NCI-H526 treated with DMSO at 0.1 percent for 48 hours (cell line): ENCODE measurements around the gene PECR.
A peak's percentile ranks its signal among the peaks of the same experiment; 100 is the strongest.
"Not testable (repeated sequence)": the region's sequence is repeated elsewhere in the genome, so short reads cannot be mapped to it uniquely, and the experiment has no call there.

Experiments
- DNase-seq: peaks from one replicate; lab custom pipeline; 2025; lab: John Stamatoyannopoulos, UW

Gene PECR

DNA sequence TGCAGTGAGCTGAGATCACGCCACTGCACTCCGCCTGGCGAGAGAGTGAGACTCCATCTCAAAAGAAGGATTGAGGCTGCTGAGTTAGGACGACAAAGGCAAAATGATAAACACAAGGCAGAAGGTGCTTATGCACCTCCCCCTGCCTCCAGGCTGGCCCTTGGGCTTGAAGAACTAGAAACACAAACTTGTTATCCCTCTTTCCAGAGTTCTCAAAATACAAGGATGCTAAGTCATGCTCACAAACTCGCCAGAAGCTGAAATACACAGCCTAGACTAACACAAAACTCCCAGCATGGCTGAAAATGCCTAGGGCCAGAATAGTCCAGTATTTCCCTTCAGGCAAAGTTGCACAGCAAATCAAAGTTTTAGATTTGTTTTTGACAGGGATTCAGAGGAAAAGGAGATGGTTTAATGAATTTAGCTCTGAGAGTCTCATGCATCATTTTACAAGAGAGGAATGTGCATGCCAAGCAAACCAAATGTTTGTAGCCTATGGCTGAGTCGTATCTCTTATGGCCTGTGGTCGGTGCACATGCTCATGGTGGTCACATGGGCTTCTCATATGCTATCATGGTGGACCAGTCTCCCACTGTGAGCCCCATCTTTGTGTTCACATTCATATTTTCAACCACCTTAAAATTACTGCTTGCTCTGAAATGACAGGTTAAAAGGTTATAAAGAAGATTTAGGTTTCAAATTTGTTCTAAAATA is 52.0 kb downstream of the PECR start:
- DNase-seq: no peak

DNA sequence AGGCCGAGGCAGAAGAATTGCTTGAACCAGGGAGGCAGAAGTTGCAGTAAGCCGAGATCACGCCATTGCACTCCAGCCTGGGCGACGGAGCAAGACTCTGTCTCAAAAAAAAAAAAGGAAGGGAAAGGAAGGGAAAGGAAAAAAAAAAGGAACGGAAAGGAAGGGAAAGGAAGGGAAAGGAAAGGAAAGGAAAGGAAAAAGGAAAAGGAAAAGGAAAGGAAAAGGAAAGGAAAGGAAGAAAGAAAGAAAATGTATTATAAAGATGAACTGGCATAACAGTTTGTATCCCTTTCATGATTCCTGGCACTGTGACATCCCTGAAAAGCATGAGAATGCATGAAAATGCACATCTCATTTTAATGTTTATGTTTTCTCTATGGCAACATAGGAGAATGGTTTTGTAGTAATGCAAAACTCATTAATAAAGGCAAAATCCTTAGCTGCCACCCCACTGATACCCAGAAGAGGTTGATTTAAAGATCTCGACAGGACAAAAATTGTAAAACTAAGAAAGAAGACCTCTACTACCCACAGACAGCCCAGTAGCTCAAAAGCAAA is 56.8 kb downstream of the PECR start:
- no peak for DNase-seq

DNA sequence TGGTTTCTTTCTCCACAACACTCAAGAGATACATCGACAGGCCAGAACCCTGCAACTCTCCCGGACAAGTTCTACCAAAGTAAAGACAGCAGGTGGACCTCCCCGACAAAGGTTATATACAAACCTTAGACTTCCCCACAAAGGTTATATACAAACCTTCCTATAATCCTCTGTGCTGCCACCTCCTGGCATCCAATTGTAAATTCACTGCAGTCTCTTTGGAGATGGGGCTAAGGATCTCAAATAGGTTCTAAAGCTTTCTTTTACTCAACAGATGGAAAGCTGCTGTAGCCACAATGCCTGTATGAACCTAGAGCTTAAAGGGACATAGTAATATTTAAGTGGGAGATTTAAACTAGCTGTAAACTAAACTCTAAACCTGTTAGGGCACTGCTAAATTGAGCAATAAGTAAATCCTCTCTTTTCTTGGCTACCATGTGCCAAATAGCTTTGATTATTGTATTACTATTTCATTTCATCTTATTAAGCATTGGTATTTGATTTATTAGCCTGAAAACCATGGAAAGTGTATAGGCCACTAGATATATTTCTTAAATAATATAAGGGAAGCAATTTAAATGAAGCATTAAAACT is 58.5 kb downstream of the PECR start:
- DNase-seq: peak; percentile 7

DNA sequence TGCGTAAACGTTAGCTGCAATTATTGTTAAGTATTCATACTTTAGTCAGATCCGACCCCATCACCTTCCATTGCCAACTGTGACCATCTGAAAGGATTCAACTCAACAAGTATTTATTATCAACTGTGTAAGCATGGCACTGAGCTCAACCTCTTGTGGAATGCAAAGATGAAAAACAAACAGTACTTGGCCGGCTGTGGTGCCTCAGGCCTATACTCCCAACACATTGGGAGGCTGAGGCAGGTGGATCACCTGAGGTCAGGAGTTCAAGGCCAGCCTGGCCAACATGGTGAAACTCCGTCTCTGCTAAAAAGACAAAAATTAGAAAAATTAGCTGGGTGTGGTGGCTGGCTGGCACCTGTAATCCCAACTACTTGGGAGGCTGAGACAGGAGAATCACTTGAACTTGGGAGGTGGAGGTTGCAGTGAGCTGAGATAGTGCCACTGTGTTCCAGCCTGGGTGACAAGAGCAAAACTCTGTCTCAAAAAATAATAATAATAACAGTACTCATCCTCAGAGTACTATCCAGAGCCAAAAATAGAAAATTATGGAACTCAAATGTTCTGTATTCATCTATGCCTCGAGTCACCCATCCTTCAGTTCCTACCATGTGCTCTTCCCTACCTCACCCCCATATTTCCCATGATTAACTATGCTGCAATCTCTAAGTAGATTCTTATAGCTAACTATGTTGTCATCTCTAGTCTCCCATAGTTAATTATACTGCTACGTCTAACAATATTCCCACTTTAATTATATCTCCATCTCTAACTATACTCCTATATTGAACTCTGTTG is 59.6 kb downstream of the PECR start:
- no peak for DNase-seq

DNA sequence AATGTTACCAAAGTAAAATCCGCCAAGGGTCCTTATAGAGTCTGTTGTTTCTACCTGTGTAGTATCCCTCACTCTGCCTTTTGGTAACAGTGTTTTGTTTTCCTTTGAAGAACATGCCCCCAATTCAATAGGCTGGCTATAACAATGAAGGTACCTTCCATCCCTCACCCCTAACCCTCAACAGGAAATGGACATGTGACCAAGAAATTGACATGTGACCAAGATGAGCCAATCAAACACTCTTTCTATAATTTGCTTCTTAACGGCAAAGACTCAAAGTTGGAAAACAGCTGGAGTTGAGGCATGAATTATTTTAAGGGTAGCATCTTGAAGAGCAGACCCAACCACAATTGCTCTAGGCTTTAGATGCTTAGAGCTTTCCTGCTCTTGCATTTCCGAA is 62.9 kb downstream of the PECR start:
- DNase-seq: no peak

DNA sequence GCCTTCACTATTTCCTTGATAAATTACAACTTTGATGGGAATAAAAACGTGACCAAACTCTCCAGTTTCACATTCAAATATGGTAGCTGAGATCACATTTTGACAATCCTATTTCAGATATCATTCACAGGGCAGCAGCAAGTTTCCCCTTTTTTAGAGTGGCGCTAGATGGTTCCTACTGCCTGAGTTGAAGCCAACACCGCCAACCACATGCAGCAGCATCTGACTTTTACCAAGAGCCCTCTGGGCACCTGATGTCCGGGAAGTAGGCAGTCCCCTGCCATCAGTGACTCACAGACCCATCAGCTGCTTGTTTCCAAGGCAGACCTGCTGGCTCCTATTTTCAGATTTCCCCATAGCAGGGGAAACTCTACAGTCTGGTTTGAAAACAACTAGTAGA is 64.2 kb downstream of the PECR start:
- DNase-seq: no peak

DNA sequence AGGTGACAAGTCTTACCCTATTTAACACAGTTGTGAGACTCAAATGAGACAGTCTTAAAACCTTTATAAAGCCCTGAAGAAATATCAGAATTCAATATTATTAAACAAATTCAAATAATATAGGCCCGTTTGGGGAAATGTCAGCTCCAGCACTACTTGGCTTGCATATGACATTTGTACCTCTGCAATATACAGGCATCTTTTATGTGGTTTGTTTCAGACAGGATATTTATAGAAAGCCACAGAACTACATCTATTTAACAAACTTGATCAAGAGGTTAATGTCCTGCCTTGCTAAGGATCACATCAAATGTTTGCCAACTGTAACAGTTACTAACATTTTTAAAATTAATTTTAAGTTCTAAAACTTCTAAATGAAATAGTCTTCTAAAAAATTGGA is 65.0 kb downstream of the PECR start:
- no peak for DNase-seq

DNA sequence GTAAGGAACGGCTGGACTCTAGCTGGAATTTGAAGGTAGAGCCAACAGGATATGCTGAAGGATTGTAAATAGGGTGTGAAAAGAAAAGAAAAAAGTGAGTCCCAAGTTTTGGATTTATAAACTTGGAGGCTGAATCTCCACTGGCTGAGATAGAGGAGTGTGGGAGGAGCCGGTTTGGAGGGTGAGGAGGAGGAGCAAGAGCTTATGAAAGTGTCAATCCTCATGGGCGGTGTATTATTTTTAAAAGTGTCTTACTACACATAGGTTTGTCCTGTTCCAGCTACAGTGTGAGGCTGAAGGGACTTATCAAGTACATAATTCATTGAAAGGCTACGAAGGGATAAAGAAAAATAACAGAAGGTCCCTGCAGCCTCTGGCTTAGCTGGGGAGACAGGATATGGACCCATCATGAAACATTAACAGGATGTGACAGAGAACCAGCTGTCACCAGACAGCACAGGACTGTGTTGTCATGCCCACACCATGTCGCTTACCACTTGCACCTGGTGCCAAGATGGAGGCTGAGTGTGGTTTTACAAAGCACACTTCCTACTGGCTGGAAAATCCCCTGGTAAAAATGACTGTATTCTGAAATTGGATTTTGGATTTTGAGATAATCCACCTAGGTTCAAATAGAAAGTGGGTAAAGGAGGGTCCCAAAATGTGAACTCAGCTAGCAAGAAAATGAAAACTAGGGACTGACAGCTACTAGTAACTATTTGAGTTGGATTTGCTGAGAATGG is 65.7 kb downstream of the PECR start:
- no peak for DNase-seq

DNA sequence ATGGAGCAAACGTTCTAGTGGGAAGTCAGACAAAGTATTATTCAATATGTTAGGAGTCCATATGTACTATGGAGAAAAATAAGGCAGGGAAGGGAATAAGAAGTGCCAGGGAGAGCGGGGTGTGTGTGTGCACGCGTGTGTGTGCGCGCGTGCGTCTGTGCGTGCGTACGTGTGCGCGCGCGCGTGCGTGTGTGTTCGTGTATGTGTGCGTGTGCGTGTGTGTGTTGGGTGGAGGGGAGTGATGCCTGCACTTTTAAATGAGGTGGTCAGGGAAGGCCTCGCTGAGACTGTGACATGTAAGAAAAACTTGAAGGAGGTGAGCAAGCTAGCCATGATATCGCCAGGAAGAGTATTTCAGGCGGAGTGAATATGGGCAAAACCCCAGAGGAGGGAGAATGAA is 66.6 kb downstream of the PECR start:
- DNase-seq: no peak

DNA sequence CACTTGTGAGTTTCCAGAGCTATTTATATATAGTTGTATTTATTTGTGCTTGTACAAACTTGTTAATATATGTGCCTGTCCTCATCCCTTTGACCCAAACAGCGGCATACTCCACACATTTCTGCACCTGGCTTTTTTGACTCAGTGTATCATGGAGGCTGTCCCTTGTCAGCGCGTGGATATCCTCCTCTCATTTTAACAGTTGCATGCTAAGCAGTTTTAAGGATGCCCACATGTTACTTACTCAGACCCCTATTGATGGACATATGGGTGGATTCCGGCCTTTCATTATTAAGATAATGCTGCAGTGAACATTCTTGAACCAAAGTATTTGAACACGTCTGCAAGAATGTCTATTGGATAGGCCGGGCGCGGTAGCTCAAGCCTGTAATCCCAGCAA is 67.6 kb downstream of the PECR start:
- no peak for DNase-seq

DNA sequence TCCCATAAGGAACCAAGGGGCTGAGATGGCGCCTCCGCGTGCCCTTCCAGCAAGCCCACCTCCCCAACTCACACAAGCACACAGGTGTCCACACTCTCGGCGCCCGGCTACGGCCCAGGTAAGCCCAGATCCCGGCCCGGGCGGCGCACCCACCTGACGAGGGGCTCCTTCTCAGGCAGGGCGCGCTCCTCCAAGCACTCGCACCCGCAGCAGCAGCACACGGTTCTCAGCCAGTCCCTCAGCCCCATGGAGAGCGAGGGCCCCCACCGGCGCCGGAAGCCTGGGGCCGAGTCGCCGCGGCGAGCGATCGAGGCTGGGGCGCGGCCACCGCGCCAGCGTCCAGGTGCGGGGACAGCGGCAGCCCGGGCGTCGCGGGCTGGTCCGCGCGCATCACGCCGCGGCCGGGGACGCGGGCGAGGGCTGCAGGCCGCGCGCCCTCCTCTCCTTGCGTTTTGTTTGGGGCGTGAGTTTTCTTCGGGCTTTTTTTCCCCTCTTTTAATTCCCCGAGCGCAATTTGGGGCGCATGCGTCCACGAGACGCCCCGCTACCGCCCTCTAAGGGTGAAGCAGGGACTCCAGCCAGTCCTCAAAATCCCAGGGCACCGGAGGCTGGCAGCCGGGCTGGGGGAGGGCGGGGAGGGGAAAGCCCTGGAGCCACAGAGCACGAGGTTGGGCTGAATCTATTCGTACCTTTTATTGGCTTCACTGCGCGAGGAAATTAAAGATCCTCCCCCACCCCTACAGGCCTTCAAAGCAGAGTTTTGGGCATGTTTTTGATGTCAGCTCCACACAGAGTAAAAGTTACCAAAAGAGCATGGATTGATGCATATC is 68.3 kb downstream of the PECR start, which contains the start of gene MREG:
Gene MREG, minus strand, starts transcription at position 472 of the 830 bp plus-strand sequence. Its CDS starts 224 bp downstream, at position 248.
- peak; percentile 60 for DNase-seq

DNA sequence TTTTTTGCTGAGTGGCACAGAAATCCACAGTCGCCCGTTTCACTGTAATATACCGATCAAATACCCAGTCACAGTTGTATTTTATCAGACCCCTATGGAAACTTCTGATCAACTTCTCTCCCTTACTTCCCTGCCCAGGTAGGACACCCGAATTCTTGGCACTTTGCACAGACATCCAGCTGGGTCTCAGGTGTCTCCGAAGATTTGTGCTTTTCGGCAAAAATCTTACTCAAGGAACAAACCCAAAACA is 68.9 kb downstream of the PECR start:
- DNase-seq: no peak

DNA sequence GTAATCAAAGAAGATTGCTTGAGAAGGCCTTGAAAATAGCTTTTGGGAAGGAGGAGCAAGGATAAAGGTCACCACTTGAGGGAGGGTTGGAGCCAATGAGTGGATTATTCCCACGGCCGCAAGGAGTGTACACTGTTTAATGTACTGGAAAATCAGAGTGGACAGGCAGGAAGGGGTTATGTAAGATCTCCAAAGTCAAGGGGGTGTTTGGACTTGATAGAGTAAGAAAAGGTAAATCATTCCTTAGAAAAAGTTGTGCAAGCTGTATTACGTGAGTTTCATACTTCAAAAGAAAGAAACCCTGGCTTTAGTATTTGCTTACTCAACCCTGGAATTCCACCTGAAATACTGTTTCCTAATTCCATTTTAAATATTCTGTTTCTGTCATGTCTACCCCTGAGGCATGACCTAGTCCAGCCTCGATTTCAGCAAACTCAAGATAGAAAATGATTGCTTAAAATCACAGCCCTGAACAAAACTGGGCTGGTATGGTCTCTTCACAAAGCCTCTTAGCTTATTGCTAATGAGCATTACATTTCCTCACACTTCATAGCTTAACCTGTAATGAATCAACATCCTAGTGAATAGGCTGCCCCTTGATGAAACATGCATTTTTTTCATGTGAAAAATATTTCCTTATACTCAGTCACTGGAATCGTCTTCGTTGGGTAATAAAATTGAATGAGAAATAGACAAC is 69.3 kb downstream of the PECR start:
- DNase-seq: no peak

DNA sequence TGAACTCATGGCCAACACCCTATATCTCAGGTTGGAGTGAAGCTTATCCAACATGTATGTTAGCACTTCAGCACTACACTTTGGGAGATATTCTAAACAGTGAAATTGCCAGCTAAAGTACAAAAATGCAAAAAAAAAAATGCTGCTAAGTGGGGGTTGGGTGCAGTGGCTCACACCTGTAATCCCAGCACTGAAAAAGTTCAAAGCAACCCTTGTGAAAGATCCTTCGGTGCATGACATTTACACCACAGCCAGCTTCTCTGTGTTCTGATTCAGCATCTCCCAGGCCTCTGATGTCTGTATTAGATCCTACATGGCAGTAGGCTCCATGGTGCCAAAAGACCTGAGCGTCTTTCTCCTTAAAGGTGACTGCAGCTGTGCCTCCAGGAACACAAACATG is 72.4 kb downstream of the PECR start:
- DNase-seq: not testable (repeated sequence)

DNA sequence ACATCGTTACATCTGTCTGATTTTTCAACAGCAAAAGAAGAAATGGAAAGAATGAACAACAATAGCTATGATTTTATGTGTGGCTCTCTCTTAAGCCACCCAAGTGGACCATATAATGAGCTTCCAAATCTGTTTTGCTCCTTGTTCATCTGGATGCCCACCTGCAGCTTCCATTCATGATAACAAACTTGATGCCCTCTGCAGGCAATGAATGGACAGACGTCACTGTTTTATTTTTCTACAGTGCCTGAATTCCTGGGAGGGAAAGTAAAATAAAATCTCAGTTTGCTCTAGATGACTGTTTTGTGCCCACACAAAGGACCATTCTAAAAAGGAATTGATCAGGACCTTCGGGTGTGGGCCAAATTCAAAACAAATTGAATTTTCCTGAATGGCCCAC is 73.2 kb downstream of the PECR start:
- DNase-seq: no peak

DNA sequence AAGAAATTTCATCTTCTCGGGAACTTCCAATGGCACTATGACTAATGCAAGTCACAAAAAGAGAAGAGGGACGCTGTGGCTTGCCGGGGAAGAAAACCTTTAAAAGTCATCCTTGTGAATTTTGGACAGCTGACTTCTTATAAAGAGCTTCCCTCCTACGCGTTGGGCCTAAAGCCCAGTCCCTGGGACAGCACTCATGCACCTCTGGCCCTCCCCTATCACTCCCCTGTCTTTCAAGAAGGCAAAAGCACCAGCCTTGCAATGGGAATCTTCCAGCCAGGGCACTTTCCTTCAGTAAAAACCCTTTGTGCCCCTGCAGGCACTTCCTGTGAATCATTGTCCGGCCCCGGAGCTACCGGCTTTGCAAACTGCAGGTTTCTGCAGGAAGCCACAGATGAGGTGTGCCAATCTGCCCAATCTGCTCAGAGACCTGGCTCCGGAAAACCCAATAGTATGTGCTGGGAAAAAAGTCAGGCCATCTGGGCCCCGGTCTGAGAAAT is 75.4 kb downstream of the PECR start:
- no peak for DNase-seq

DNA sequence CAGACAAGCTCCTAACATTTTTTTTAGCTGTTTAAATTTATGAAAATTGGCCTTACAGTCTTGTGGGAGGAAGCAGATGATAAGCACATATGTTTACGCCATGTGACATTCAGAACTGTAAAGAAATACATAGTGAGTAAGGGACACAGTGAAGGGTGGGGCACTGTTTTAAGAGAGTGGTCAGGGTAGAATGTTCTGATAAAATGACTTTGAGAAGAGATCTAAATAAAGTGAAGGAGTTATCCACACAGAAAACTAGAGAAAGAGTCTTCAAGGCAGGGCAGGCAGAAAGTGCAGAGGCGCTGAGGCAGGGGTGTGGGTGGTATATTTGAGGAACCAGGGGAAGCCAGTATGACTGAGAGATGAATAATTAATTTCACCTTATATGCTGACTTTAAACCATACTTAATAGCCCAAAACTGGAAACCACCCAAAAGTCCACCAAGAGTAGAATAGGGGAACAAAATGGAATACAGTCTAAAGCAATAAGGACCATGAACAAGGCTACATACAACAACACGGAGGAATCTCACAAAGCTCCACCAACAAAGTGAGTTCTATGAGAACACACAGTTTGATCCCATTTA is 76.8 kb downstream of the PECR start:
- no peak for DNase-seq

DNA sequence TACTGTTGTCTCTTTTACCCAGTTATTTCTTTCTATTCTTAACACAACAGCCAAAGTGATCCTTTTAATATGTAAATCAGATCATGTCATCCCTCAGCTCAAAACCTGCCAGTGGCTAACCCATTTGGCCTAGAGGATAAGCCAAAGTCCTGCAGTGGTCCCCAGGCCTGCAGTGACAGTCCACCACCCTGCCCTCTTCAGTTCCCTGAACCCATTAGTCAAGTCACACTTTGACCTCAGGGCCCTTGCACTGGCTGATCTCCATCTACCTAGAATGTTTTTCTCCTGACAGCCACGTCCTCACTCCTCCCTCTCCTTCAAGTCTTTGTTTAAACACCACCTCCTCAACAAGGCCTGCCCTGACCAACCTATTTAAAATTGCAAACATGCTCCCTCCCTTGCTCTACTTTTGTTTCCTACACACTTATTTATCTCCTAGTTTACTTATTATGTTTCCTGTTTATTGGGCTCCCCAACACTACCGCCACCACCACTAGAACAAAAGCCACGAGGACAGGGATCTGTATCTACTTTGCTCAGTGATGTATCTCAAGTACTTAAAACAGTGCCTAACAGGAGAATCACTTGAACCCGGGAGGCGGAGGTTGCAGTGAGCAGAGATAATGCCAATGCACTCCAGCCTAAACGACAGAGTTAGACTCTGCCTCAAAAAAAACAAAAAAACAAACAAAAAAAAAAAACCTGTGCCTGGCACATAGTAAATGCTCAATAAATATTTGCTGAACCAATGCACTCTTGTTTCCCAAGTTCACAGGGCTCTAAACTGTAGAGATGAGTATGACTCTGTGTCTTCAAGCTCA is 77.5 kb downstream of the PECR start:
- no peak for DNase-seq

DNA sequence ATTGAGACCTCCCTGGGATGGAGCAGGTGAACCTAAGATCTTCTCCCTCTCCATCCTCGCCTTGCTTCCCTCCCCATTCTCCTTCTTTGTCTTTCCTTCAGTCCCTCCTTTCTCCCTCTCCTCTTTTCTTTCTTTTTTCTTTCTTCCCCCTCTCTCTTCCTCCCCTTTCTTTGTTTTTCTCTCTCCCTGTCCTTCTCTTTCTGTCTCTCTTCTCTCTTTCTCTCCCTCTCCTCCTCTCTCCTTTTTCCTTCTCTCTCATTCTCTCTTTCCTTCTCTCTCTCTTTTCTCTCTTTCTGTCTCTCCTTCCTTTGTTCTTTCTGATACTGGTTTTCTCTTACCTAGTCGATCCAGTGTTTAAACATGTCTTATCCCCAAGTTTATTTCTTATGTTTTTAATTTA is 78.9 kb downstream of the PECR start:
- no peak for DNase-seq
